Esophagus muscularis mucosa (tissue), 4 donors: ENCODE results near the gene EVI5.

ENCODE experiments used
- CTCF ChIP-seq, 3 experiments: fragments of 200-600 bp in 2 of 3; fragments of 450-650 bp in 1 of 3; sonication (generic) in 2 of 3; IDR thresholded peaks; one replicate each; pipeline ENCODE4 v1.5.1; 2017 to 2019; ENCODE audit warnings: antibody characterized with exemption in 3 of 3, mild to moderate bottlenecking in 2 of 3, moderate library complexity in 1 of 3
- EP300 ChIP-seq: sonication (generic); formaldehyde crosslinking; IDR thresholded peaks from one replicate; pipeline ENCODE4 v1.6.1; 2017; ENCODE audit warnings: antibody characterized with exemption
- POLR2A ChIP-seq: fragments of 450-650 bp; IDR thresholded peaks from one replicate; pipeline ENCODE4 v1.6.1; 2017; ENCODE audit warnings: antibody characterized with exemption, moderate library complexity, mild to moderate bottlenecking, low read depth
- POLR2AphosphoS5 ChIP-seq, 2 donors: sonication (generic); formaldehyde crosslinking; IDR thresholded peaks; one replicate each; pipeline ENCODE4 v1.6.1; 2017; ENCODE audit warnings: antibody characterized with exemption in 2 of 2

GRCh38 chr1:92503043-92503925 lies 281.6 kb downstream of the EVI5 start:
- TF ChIP-seq POLR2AphosphoS5 (IDR thresholded peaks at IDR 0.05) (no peak), CTCF (IDR thresholded peaks at IDR 0.05) (no peak), POLR2A (no peak), EP300 (no peak)
